K562 (cell line): Measurements from ENCODE around the gene SVBP. TPM values are rescaled to one million over a fixed set of nuclear protein-coding genes. Genes with fewer than 3 reads are reported as not detected.
A peak's percentile ranks its signal among the peaks of the same experiment; 100 is the strongest.

Experiments used
- FOXP4 ChIP-seq: sonication (generic); formaldehyde crosslinking; IDR thresholded peaks from 2 replicates; pipeline ENCODE4 v1.8.0; 2022; ENCODE audit warnings: mild to moderate bottlenecking, missing genetic modification reagents, borderline replicate concordance
- MEIS2 ChIP-seq: fragments of 450-650 bp; IDR thresholded peaks from 2 replicates; pipeline ENCODE4 v1.6.1; 2014; ENCODE audit warnings: mild to moderate bottlenecking; ENCODE audit not compliant: partially characterized antibody
- NFIX ChIP-seq: fragments of 250-450 bp; sonication (Bioruptor Pico); IDR thresholded peaks from 2 replicates; pipeline ENCODE4 v1.4.0; 2020; ENCODE audit warnings: low read depth, mild to moderate bottlenecking, moderate library complexity
- PTBP1 ChIP-seq: fragments of 200-400 bp; formaldehyde crosslinking; IDR thresholded peaks from 2 replicates; pipeline ENCODE4 v1.6.1; 2017; ENCODE audit warnings: low read depth, low read length
- PTTG1 ChIP-seq: fragments of 450-650 bp; IDR thresholded peaks from 2 replicates; pipeline ENCODE4 v1.6.1; 2016; ENCODE audit warnings: low read depth, mild to moderate bottlenecking, missing genetic modification characterization, missing compliant biosample characterization
- PYGO2 ChIP-seq: fragments of 450-650 bp; IDR thresholded peaks from 2 replicates; pipeline ENCODE4 v1.6.1; 2016; ENCODE audit warnings: mild to moderate bottlenecking, missing genetic modification characterization, moderate library complexity, missing compliant biosample characterization
- REST ChIP-seq, 2 experiments: fragments of 450-650 bp; formaldehyde crosslinking in 1 of 2; IDR thresholded peaks; 2 replicates each; pipeline versions ENCODE4 v1.4.0 to v1.6.1; 2014 to 2020; ENCODE audit warnings: mild to moderate bottlenecking in 2 of 2, borderline replicate concordance in 1 of 2, low read depth in 1 of 2
- STAT6 ChIP-seq: sonication (generic); formaldehyde crosslinking; IDR thresholded peaks from 2 replicates; pipeline ENCODE4 v1.8.1; 2023; ENCODE audit warnings: mild to moderate bottlenecking, missing genetic modification reagents
- YY1 ChIP-seq, 3 experiments: IDR thresholded peaks; 2 replicates each; pipeline ENCODE4 v1.6.1; 2011; ENCODE audit warnings: low read length in 2 of 3, mild to moderate bottlenecking in 2 of 3, moderate library complexity in 2 of 3, borderline replicate concordance in 1 of 3, control low read depth in 1 of 3, low read depth in 1 of 3; ENCODE audit not compliant: insufficient read depth in 3 of 3, insufficient replicate concordance in 2 of 3, control insufficient read depth in 1 of 3, insufficient read length in 1 of 3; ENCODE audit errors: extremely low read depth in 1 of 3
- ZNF644 ChIP-seq: fragments of 200-800 bp; sonication (Bioruptor generic); IDR thresholded peaks from 2 replicates; pipeline ENCODE4 v1.6.1; 2016; ENCODE audit warnings: low read depth, missing genetic modification characterization, missing compliant biosample characterization
- polyA plus RNA-seq, 8 experiments: library from polyadenylated mRNA; depleted of rRNA in 4 of 8; stranded (reverse) in 5 of 8; unstranded in 3 of 8; fragments of >200 nt; fragmentation: Nextera tagmentation in 2 of 8; fragmentation: Illumina TruSeq in 1 of 8; extraction: Ambion mirVana in 2 of 8; extraction: Trizol in 1 of 8; gene quantifications; 2 replicates each; pipeline versions ENCODE4 v1.2.1 to v1.2.3, GENCODE V29; 2011 to 2014; ENCODE audit warnings: inconsistent platforms in 1 of 8, missing spikeins in 1 of 8
- total RNA-seq, 7 experiments: library from RNA; depleted of rRNA in 6 of 7; stranded (reverse); fragments of >200 nt in 6 of 7; fragmentation: Illumina TruSeq in 2 of 7; extraction: Trizol in 2 of 7; gene quantifications; 2 replicates each; pipeline versions ENCODE4 v1.2.1 to v1.2.3, GENCODE V29; 2011 to 2021; ENCODE audit warnings: low replicate concordance in 1 of 7
- TF ChIP-seq, protein P1 (sequence below): fragments of 250-450 bp; sonication (Bioruptor Pico); IDR thresholded peaks from 2 replicates; pipeline ENCODE4 v1.8.0; 2022; ENCODE audit warnings: moderate library complexity, mild to moderate bottlenecking, inconsistent platforms

SVBP gene
- total and polyA plus RNA-seq, 9 of the 15 experiments (the other 6 are each of a cell fraction or from before 2014, with no cell fraction given), result 31.7 to 49.7 (median 40.0) TPM

- TF ChIP-seq STAT6 (CRISPR knock-in tag) (no peak), ZNF644 (no peak), NFIX (CRISPR knock-in tag) (no peak), PTBP1 (no peak), YY1 (IDR thresholded peaks at IDR 0.05; ENCODE audit: borderline replicate concordance in 1 of 3, control insufficient read depth in 1 of 3, extremely low read depth in 1 of 3, insufficient read depth in 3 of 3, insufficient read length in 1 of 3, insufficient replicate concordance in 2 of 3, low read depth in 1 of 3, low read length in 2 of 3) (no peak), PYGO2 (tag) (no peak), FOXP4 (CRISPR knock-in tag) (peak; percentile 28; the same call in 1 of the 2 replicates), MEIS2 (no peak), REST (IDR thresholded peaks at IDR 0.05; ENCODE audit: borderline replicate concordance) (peak; percentile 16; the same call in 1 of the 2 replicates), REST (CRISPR knock-in tag; IDR thresholded peaks at IDR 0.05; ENCODE audit: low read depth) (no peak), PTTG1 (no peak)
- TF ChIP-seq, protein P1, sequence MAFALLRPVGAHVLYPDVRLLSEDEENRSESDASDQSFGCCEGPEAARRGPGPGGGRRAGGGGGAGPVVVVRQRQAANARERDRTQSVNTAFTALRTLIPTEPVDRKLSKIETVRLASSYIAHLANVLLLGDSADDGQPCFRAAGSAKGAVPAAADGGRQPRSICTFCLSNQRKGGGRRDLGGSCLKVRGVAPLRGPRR, result no peak
Measured at GRCh38 chr1:42765832-42766740, 51.1 kb downstream of the SVBP start (continued).
